ENCODE data around the gene LIPH.

Gene LIPH

GRCh38 chr3:185537369-185537970 is 14.9 kb downstream of the LIPH start:
- peak; percentile 60 for DNase-seq

DNA sequence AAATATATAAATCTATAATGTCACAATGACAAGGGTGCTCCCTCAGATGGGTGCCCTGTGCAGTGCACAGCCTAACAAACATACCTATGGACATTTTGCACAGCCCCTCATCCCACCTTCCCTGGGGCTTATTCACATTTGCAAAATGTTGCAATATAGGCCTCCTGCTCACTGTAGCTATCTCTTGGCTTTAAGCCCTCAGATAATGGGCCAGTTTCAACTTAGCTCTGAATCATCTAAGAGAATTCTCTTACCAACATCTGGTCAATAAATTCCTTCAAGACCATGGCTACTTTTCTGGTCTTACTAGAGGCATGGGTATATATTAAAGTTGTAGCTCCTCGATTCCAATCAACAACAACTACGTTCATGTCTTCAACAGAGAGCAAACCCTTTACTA is 17.9 kb downstream of the LIPH start:
- DNase-seq, result no peak

- DNase-seq, result no peak
Observed at GRCh38 chr3:185532901-185533300, 19.5 kb downstream of the LIPH start.

- no peak for DNase-seq
Observed at GRCh38 chr3:185530856-185531255, 21.5 kb downstream of the LIPH start.

GRCh38 chr3:185528532-185528931 is 23.9 kb downstream of the LIPH start:
- no peak for DNase-seq

DNA sequence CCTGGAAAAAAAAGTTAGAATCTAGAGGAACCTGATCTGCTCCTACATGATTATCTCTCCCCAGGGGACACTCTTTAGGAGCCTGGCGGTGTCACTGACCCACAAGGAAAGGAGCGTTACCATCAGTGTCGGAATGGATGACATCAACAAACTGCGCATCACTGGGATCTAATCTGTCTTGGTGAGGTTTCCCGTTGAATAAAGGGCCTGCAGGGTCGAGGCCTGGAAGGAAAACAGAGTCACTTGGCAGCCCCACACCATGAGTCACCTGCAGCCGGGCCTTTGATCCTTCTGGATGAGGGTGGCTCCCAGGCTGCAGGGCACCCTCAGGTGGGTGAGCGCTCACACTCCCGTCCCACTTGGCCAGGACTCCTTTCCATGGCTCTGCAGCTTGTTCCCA is 25.0 kb downstream of the LIPH start:
- no peak for DNase-seq

GRCh38 chr3:185526349-185526951 is 25.9 kb downstream of the LIPH start:
- DNase-seq, result no peak

DNA sequence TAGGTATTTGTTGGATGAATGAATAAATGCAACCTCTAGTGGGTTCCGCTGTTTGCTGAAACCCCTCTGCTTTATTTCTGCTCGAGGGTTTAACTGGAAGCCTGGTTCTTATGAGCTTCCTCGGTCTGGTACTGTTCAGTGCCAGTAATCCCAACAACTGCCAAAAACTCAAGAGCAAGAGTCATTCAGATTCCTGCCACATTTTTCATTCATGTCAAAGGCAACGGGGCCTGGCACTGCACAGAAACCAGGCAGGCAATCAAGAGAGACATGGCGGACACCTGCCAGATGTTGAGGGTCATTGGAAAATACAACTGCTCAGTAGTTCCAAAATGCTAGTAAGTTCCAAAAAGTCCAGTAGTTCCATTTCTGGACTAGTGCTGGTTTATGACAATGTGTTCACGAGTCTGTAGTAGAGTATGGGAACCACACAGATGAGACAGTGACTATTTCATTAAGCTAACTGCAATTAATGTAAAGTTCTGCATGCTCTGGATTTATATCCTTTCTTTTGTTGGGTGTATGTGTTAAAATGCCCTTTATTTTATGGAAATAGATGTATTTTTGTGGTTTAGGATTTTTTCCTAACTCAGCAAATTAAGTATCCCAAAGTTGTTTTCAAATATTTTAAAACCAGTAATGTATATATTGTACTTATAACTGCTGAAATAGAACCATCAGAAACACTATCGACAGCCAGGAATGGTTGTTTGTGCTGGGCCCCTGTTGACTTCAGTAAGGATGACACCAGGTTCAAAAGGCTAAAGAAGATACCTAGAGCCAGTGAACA is 30.8 kb downstream of the LIPH start:
- DNase-seq, result no peak

DNA sequence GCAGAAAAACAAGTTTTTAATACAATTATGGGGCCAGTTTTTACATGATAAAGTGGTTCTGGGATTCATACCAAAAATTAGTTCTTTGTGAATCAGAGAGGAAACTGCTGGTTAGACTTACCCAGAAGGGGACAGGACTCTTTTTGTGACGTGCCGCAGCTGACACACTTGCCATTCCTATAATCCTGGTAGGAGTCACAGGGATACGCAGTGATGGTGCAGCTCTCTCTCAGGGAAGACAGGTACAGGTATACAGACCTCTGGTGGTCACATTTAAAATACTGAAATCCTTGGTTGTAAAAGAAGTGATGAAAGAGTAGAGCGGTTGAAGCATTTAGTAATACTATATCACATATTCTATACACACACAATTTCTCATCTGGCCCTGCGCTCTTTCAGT is 33.4 kb downstream of the LIPH start:
- DNase-seq, result no peak

GRCh38 chr3:185517387-185518130 is 34.8 kb downstream of the LIPH start:
- DNase-seq, result no peak

DNA sequence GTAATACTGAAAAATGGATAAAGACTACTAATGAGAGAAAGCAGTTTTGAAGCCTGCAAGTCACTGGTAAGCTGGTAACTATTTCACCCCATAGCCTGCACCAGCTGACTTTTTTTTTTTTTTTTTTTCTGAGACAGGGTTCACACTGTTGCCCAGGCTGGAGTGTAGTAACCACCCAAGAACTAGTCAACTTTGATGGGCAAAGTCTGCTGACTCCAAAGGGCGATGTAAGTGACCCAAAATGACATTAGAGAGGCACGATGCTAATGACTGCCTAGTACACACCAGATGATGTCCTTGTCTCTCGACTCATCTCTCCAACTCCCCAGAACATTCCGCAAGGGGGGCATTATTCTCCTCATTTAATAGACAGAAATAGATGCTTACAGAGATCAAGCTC is 40.7 kb downstream of the LIPH start:
- DNase-seq, result no peak

DNA sequence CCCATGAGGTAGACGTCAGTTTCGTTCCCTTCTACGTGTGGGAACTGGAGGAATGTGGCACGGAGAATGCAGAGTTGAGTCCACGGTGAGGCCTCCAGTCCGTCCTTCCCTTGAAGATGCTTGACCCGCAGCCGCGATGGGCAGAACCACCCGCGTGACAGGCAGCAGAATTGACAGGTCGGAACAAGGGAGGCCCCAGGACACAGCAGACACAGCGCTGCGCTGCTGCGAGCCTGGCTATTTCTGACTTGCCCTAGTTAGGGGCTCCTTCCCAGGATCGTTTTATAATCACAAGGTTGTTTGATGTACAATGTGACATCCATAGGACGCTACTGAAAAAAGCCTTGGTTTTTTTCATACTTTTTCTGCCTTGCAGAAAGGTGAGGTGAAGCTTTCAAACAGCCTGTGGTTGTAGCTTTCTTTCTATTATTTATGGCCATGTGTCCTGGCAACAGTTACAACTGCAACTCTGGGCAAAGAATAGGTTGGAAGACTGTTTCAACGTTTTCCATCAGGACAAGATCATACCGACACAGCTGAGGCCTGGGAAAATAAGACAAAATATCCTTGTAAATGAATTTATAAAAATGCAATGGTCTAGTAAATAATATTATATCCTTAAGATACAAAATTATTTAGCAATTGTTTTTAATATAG is 43.9 kb downstream of the LIPH start:
- no peak for DNase-seq

GRCh38 chr3:185507883-185508282 is 44.5 kb downstream of the LIPH start:
- DNase-seq, result no peak

DNA sequence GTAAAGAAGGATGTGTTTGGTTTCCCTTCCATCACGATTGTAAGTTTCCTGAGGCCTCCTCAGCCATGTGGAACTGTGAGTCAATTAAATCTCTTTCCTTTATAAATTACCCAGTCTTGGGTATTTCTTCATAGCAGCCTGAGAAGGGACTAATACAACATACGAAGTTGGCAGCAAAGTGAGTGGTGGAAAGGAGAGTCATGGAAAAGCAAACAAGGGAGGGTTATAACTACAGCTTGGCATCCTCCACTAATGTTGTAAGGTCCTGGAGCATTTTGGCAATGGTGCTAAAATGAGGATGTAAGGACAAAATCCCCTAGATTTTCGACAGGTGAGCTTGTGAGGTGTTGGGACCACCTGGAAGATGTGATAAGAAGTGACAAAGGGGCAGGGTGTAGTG is 47.8 kb downstream of the LIPH start:
- no peak for DNase-seq

GRCh38 chr3:185503521-185503920 is 48.9 kb downstream of the LIPH start:
- no peak for DNase-seq

DNA sequence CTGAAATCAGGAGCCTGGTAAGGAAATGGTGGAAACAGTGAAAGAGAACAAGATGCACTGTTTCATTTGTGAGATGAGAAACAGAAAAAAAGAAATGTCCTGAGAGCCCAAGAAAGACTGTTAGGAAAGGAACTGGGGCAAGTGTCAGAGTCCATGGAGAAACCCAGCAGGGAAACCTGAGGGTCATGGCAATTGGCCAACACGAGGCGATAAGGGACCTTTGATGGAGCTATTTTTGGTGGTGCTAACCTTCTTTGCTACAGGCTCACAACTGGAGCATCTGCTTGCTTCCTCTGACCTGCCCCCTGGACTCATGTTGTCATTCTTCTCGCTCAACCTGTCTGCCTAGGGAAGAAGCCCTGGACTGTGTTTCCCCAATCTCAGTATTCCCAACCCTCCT is 49.4 kb downstream of the LIPH start:
- DNase-seq, result no peak

DNA sequence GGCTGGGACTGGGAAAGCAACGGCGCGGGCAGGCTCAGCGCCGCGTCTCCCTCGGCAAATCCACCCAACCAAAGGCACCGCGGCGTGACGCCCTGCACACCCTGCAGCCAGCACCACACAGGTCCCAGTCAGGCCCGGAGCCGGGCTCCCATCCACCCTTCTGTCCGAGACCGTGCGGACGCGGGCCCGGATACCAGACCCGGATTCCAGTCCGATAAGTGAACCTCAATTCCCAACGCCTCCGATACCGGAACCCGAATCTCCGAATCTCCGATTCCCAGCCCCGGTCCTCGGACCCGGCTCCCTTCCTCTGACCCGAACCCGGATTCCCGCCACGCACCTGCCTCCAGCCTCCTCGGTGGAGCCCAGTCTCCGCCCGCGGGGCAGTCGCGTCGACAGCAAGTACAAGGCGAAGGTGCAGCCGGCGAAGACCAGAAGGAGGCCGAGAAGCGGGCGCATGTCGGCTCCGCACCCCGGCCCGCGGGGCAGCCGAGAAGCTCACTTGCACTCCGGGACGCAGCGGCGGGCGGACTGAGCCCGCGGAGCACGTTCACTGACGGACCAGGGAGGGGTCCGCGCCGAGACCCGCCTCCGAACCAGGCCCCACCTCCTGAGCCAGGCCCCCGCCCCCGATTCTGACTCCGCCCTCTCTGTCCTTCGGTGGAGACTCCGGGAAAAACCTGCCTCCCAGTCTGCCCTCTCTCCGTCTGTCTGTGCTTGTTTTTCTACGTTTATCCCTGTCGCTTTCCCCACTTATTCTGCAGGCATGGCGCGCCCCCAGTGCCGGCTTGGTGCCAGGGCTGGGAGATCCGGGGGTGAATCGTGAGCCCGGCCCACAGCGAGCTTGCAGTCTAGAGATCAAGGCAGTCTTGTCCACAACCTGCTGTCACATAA is 53.6 kb downstream of the LIPH start, which contains the start of gene TMEM41A:
TMEM41A (minus strand) TSS at position 533 of the 894 bp plus-strand sequence; CDS start at position 459, 74 bp downstream.
- DNase-seq, result peak; percentile 96

DNA sequence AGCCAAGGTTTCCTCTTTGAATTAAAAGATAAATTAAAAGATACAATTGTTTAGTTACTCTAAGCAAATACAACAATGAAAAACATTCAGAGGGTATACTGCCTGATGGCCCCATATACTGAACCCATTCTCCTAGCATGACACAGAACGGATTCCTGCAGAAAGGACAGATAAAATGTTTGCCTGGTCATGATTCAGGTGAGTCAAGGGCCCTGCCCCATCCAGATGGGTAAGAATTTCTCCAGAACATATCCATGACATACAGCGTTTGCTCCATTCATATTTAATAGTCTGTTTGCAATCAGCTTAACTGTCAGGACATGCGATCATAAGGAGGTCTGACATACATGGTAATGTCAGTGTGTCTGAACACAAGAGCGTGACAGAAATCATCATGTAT is 62.1 kb downstream of the LIPH start:
- DNase-seq, result no peak

- no peak for DNase-seq
Observed at GRCh38 chr3:185489462-185489861, 62.9 kb downstream of the LIPH start.

DNA sequence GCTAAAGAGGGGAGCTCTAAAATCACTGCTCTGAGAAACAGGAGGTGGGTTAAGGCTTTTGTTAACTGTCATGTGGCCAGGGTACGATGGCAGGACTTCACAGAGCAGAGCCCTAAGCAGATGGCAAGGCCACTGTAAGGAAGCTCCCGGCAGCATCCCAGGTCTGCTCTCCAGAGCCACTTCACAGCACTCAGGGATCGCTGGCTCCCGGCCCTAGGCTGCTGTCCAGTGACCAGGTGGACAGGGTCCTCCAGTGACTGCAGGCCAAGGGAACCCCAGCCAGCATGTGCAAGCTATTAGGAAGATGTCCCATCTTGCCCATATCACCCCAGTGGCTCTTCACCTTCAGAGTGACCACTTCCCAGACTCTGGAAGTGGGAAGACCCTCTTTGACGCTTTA is 63.9 kb downstream of the LIPH start:
- DNase-seq, result no peak

- no peak for DNase-seq
Observed at GRCh38 chr3:185486394-185486793, 66.0 kb downstream of the LIPH start.

DNA sequence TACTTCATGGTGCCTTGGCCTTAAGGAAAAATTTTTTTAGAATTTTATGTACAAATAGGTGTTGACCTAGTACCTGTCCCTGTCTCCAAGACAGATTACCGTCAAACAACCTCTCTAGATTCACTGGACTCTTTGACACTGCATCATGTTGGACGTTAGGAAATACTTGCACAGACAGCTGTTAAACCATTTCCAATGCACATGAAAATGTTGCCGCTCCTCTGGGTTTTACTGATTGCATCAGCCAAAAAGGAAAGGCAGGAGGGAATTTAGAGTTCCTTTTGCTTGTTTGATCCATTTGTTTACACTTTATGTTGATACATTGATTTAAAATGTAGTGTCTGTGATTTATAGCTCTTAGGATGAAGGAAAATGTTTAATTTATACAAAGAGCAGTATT is 68.1 kb downstream of the LIPH start:
- no peak for DNase-seq

Data from activated CD8-positive, alpha-beta memory T cell treated with anti-CD3 and anti-CD28 coated beads, Interleukin-2, amount 50 U/mL, for 48 hours (primary cell).